NCI-H1417 (cell line): ENCODE results near the gene CFL1.

Source experiments
- DNase-seq, 3 experiments: peaks; one replicate each; lab custom pipeline; 2025; lab: John Stamatoyannopoulos, UW

CFL1 gene

GRCh38 chr11:65888163-65888814, 30.3 kb upstream of the CFL1 start, which contains the start of gene FIBP:
TSS of gene FIBP (minus strand) at chr11:65888471. CDS start at chr11:65888418, 53 bp downstream.
- DNase-seq = peak; percentile 94 to 98 (median 97)

- no peak for DNase-seq
Measured at GRCh38 chr11:65887723-65888162, 29.8 kb upstream of the CFL1 start.

DNA sequence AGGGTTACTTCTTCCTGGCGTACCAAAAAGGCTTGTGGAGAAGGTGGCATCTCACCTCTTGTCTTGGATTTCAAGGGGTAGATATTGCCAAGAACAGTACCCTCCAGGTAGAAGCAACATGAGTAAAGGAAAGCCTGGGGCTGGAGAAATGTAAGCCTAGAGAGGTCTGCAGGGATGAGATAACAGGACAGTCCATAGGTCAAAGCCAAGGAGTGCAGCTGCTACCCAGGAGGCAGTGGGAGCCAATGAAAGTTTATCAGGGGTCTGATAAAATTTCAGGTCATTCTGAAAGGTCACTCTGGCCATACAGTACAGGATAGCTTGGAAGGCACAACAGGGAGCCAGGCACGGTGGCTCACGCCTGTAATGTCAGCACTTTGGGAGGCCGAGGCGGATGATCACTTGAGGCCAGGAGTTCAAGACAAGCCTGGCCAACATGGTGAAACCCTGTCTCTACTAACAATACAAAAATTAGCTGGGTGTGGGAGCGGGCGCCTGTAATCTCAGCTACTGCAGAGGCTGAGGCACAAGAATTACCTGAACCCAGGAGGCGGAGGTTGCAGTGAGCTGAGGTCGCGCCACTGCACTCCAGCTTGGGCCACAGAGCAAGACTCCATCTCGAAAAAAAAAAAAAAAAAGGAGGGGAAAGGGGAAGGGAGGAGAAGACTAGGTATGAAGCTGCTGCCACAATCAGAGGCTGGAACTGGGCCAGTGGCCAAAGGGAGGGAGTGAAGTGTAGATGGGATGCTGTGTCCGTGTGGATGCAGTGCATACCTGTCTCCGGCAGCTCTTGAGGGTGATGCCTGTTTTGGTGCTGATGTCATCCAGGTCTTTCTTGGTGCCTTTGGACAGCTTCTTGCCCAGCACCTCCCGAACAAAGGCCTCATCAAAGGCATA, 29.1 kb upstream of the CFL1 start:
- peak in 1 of 3 experiments; percentile 44 for DNase-seq

DNA sequence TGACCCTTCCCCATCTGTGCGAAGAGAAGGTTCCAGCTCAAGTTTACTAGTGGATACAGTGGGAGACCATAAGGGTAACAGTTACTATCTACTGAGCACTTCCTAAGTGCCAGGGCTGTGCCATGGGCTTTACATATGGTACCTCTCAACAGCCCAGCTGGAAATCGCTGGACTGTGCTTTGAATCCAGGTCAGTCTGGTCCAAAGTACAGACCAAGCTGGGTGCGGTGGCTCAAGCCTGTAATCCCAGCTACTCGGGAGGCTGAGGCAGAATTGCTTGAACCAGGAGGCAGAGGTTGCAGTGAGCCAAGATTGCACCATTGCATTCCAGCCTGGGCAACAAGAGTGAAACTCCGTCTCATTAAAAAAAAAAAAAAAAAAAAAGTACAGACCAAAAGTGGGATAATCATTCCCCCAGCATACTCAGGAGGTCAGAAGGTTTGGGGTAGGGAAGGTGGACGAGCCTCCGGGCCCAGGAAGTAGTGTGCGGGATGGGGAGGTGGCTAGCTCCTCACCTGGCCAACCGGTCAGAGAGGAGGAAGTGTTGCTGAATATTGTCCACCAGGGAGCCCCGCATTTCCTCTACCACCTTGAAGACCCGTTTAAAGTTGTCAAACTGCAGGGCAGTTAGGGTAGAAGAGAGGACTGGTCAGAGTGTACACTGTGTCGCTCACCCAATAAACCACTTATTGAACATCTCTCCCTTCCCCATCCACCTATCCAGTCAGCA, 28.0 kb upstream of the CFL1 start:
- DNase-seq = no peak

- DNase-seq = no peak
Measured at GRCh38 chr11:65885231-65885630, 27.3 kb upstream of the CFL1 start.

DNA sequence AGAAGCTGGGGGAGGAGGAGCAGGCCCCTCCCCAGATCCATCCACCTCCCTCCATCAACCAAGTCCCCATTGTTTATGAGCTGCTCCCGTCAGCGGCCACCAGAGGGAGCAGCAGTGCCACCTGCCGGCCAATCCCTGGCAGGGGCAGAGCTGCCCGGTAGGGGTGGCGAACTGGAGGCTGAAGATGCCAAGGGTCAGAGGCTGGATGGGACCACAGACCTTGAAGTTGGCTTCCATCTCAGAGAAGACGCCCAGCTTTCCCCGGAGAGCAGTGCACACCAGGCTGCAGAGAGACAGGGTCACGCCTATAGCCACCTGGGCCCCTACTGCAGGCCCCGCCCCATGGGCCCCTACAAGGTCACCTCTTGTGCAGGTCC, 26.7 kb upstream of the CFL1 start:
- peak; percentile 60 to 86 (median 70) for DNase-seq

DNA sequence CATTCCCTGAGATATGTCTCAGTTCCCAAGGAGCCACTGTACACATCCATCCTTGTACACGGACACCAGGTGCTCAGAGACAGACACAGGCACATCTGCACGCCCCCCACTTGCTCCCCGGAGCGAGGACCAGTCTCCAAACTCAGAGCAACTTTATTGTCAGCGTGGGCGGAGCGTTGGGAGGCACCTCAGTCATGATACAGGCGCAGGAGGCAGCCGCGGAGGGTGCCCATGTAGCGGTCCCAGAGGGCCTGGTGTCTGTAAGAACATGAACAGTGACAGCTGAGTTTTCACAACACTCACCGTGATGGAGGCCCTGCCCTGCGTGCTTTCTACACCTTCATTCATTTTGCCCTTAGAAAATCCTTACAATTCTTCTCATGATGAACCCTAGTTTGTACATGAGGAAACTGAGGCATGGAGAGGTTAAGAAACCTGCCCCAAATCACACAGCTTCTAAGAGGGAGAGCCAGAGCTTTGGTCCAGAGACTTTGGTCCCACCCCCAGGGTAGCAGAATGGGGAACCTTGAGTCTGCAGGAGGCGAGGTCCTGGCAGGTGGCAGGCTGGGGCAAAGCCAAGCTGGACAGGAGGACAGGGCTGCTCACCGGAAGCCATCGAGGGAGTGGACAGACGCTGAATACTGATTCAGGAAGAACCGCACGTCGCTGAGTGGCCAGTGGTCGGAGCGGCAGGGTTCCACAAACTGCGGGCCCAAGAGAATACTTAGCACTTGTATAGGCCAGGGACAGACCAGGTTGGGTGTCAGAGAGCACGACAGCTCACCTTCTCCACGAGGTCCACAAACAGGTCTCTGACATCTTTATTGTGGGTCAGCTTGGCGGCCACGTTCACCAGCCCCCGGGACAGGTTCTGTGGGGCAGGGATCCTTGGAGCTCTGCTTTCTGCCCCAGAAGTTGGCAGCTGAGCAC, 26.1 kb upstream of the CFL1 start:
- no peak for DNase-seq

- DNase-seq = no peak
Measured at GRCh38 chr11:65883058-65883761, 25.2 kb upstream of the CFL1 start.

DNA sequence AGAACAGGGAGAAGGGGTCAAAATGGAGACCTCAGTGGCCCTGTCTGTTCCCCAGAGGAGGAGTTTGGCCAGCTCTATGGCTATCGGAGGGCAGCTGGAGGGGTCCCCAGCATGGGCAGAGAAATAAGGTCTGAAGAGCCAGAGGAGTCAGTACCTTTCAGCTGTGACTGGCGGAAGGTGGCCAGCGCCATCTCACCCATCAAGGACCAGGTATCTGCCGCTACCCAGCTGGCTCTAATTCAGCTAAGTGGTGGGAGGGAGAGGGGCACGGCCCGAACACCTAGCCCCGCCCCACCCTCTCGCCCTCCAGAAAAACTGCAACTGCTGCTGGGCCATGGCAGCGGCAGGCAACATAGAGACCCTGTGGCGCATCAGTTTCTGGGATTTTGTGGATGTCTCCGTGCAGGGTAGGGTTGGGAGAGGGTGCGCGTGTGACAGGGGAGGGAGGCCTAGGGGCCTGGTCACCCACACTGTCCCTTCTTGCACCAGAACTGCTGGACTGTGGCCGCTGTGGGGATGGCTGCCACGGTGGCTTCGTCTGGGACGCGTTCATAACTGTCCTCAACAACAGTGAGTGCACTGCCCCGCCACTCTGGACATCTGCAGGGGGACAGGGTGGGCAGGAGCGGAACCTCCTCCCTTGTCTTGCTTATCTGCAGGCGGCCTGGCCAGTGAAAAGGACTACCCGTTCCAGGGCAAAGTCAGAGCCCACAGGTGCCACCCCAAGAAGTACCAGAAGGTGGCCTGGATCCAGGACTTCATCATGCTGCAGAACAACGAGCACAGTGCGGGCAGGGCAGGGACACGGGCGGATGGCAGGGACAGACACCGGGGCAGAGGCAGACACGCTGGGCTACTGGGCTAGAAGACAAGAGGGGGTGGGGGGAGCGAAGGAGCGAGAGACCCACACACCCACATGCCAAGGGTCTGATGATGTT, 24.4 kb upstream of the CFL1 start:
- DNase-seq = no peak

GRCh38 chr11:65880844-65881421, 23.0 kb upstream of the CFL1 start:
- no peak for DNase-seq

DNA sequence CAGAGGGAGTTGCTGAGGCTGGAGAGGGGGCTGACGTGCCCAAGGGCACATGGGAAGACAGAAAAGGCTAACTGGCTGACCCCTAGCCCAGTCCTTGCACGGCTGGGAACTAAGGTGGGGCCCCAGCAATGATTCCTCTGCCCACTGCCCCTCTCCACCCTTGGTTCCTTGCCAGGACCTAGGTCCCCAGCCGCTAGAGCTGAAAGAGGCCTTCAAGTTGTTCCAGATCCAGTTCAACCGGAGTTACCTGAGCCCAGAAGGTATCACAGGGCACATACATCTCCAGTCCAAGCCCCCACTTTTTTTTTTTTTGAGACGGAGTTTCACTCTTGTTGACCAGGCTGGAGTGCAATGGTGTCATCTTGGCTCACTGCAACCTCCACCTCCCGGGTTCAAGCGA, 22.0 kb upstream of the CFL1 start:
- DNase-seq = no peak

- DNase-seq = no peak
Measured at GRCh38 chr11:65879617-65880016, 21.6 kb upstream of the CFL1 start, which contains the start of gene CTSW. TSS of gene CTSW (plus strand) at chr11:65879837. CDS start at chr11:65879855, 18 bp downstream.

DNA sequence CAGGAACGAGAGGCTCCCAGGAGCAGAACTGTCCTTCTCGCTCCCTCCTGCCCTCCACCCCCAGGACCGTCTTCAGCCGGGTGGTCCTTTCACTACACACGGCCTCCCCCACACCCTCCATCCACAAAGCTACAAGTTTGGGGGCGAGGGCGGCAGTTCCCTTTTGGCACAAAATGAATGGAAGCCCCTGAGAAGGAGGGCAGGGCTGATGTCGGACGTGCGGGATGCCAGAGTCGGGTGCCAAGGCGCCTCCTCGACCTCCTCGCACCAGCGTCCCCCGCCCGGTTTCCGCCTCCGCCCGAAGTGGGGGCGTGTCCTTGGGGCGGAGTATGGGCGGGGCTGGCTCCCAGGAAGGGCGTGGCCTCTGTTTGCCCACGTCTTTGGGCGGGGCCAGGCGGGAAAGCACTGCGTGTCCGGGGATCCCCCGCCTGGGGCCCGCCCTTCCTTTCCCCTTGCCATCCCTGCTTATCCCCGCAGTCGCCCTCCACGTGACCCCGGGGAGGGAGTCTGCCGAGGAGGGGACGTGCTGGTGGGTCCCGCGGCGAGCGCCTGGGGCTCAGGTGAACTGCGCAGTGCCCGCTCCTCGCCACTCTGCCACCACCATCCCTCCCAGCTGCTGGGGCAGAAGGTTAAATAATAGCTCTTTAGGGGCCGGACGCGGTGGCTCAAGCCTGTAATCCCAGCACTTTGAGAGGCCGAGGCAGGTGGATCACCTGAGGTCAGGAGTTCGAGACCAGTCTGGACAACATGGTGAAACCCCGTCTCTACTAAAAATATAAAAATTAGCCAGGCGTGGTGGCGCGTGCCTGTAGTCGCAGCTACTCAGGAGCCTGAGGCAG, 15.6 kb upstream of the CFL1 start:
- DNase-seq = peak; percentile 91 to 97 (median 96)

- no peak for DNase-seq
Measured at GRCh38 chr11:65872586-65873317, 14.8 kb upstream of the CFL1 start, which contains the start of gene EFEMP2. TSS of gene EFEMP2 (minus strand) at chr11:65872800. CDS start at chr11:65872354, 446 bp downstream.

DNA sequence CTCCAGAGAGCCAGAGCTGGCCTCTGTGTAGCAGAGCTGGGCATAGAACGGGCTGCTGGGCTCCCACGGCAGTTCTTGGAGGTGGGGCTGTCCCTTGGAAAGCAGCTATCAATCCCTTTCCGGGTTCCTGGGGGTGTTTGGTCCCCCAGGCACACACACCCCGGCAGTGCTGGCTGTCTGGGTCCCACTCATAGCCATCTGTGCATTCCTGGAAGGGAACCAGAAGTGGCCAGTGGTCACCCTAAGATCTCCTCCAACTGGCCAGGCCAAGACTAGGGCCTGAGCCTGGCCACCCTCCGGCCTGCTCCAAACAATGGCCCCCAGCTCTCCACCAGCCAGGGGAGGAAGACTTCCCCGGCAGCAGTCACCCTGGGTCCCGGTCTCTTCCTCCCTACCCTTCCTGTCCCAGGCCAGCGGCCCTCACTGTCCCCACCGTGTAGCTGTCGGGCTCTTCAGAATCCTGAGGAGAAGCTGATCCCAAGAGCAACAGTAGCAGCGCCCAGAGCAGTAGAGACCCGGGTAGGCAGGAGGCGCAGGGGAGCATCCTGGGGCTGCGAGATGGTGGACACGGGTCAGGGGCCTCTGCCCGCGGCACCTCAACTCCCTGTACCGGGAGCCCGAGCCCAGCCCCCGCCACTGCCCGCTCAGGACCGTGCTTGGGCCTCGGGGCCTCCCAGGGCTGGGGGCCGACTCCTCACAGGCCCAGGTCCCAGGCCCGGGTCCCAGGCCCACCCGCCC, 14.0 kb upstream of the CFL1 start:
- DNase-seq = no peak
